Gastrocnemius medialis (tissue), 4 donors: ENCODE data around the gene PIGBOS1.

Experiments used
- POLR2A ChIP-seq, 2 donors: fragments of 450-650 bp; IDR thresholded peaks; one replicate each; pipeline ENCODE4 v1.6.1; 2017; ENCODE audit warnings: antibody characterized with exemption in 2 of 2, mild to moderate bottlenecking in 2 of 2, moderate library complexity in 2 of 2
- TF ChIP-seq, protein P1 (sequence below), 5 experiments: fragments of 450-650 bp in 3 of 5; fragments of 200-600 bp in 2 of 5; sonication (generic) in 2 of 5; IDR thresholded peaks in 4 of 5; conservative IDR thresholded peaks in 1 of 5; 1 replicate in 4 of 5; 2 replicates in 1 of 5; pipeline ENCODE4 v1.5.1; 2016 to 2019; ENCODE audit warnings: antibody characterized with exemption in 5 of 5, mild to moderate bottlenecking in 3 of 5, moderate library complexity in 3 of 5

DNA sequence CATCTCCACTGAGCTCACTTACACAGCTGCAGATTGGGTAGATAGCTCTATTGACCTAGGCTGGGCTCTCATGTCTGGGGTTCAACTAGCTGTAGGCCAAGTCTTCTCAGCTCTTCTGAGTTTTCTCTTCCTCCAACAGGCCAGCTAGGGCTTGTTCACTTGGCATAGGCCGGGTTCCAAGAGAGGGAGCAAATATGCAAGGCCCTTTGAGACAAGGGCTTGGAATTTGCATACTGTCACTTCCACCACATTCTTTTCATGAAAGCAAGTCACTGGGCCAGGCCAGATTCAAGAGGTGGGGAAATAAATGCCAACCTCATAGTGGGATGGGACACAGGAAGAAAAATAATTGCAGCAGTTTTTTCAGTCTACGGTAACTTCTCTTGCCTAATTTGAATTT lies 25.3 kb upstream of the PIGBOS1 start:
- TF ChIP-seq, protein P1, sequence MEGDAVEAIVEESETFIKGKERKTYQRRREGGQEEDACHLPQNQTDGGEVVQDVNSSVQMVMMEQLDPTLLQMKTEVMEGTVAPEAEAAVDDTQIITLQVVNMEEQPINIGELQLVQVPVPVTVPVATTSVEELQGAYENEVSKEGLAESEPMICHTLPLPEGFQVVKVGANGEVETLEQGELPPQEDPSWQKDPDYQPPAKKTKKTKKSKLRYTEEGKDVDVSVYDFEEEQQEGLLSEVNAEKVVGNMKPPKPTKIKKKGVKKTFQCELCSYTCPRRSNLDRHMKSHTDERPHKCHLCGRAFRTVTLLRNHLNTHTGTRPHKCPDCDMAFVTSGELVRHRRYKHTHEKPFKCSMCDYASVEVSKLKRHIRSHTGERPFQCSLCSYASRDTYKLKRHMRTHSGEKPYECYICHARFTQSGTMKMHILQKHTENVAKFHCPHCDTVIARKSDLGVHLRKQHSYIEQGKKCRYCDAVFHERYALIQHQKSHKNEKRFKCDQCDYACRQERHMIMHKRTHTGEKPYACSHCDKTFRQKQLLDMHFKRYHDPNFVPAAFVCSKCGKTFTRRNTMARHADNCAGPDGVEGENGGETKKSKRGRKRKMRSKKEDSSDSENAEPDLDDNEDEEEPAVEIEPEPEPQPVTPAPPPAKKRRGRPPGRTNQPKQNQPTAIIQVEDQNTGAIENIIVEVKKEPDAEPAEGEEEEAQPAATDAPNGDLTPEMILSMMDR (IDR thresholded peaks at IDR 0.05 in 4 of 5, conservative IDR thresholded peaks at IDR 0.05 in 1 of 5), result no peak
- no peak for TF ChIP-seq POLR2A (IDR thresholded peaks at IDR 0.05)
